Heart right ventricle (tissue), 16 donors: ENCODE measurements around the gene TENM4. TPM values are rescaled to one million over a fixed set of nuclear protein-coding genes. Genes with fewer than 3 reads are reported as not detected.

Experiments used
- ATAC-seq, 8 donors: fragments of 200-7000 bp; cut with Tn5 transposase; one replicate each; pipeline ENCODE4 v1.9.1; 2020; ENCODE audit warnings: mild to moderate bottlenecking in 8 of 8, moderate library complexity in 8 of 8, moderate number of reproducible peaks in 1 of 8
- DNase-seq, 2 donors: peaks; one replicate each; pipeline ENCODE4 v3.0.0-alpha.2; 2020
- H3K27ac ChIP-seq, 10 donors: fragments of 200-600 bp; sonication (generic) in 2 of 10; one replicate each; pipeline versions ENCODE4 v1.5.0 to v1.8.0; 2020 to 2022; ENCODE audit warnings: mild to moderate bottlenecking in 3 of 10
- H3K27me3 ChIP-seq, 7 donors: fragments of 200-600 bp; one replicate each; pipeline ENCODE4 v1.8.0; 2021 to 2022; ENCODE audit warnings: mild to moderate bottlenecking in 2 of 7
- H3K36me3 ChIP-seq, 9 donors: fragments of 200-600 bp; sonication (generic) in 1 of 9; one replicate each; pipeline versions ENCODE4 v1.5.0 to v1.8.0; 2020 to 2022; ENCODE audit warnings: mild to moderate bottlenecking in 2 of 9
- H3K4me1 ChIP-seq, 9 donors: fragments of 200-600 bp; sonication (generic) in 1 of 9; one replicate each; pipeline versions ENCODE4 v1.5.0 to v1.8.0; 2020 to 2022; ENCODE audit warnings: mild to moderate bottlenecking in 4 of 9
- H3K4me3 ChIP-seq, 10 donors: fragments of 200-600 bp; sonication (generic) in 2 of 10; one replicate each; pipeline versions ENCODE4 v1.5.0 to v1.8.0; 2020 to 2022; ENCODE audit warnings: mild to moderate bottlenecking in 7 of 10, moderate library complexity in 2 of 10
- H3K9me3 ChIP-seq, 11 donors: fragments of 200-600 bp in 10 of 11; sonication (generic) in 2 of 11; one replicate each; pipeline versions ENCODE4 v1.5.0 to v1.8.0; 2013 to 2022; ENCODE audit warnings: mild to moderate bottlenecking in 2 of 11, control low read depth in 1 of 11, moderate library complexity in 1 of 11
- CTCF ChIP-seq, 9 donors: fragments of 200-600 bp; sonication (generic) in 2 of 9; IDR thresholded peaks; one replicate each; pipeline versions ENCODE4 v1.5.0 to v1.8.0; 2021 to 2022; ENCODE audit warnings: antibody characterized with exemption in 9 of 9, mild to moderate bottlenecking in 5 of 9, moderate library complexity in 1 of 9
- WGBS, 2 donors: extraction: QIAGEN DNeasy Blood & Tissue Kit; methylation state at CpG; one replicate each; pipeline ENCODE4 v1.1.7; 2013; ENCODE audit warnings: inconsistent platforms in 1 of 2; 5-methylcytosine and 5-hydroxymethylcytosine counted together
- intact Hi-C, 10 donors: fragments of 100-400 bp; cut with DNase I; formaldehyde crosslinking; loops; one replicate each; pipeline versions ENCODE4 v1.11.1 to v1.14.2; 2022
- polyA plus RNA-seq, 2 donors: library from polyadenylated mRNA; stranded (reverse); fragments of 200-250 nt; gene quantifications; one replicate each; pipeline ENCODE4 v1.2.3, GENCODE V29; 2013
- total RNA-seq, 10 donors: library from RNA; stranded (reverse); fragmentation: NEBNext Ultra II Directional in 3 of 10; extraction: Animal tissue kit (Norgen Biotek cat#: 25700) in 3 of 10; gene quantifications; one replicate each; pipeline versions ENCODE4 v1.2.1 to v1.2.4, GENCODE V29; 2021 to 2023
- donor health status: Arrhythmogenic right ventricular cardiomyopathy.
- donor health status: ischemic (EF 13 %, LVEDD 7.1; RV severe dilation, severe dysfunction).
- donor health status: healthy with polysubstance abuse.
- donor health status: DM: no; HTN: yes; CAD: no.
- donor health status: DM: no; HTN: no; CAD: no.
- donor health status: ischemic (EF 25% LVEDD 6.9; RV normal size, moderate dysfunction).
- donor health status: ischemic (EF 25% LVEDD 5.7; RV mildly dilated, moderate dysfunction).
- donor health status: healthy.
- donor health status: DM: yes; HTN: yes; CAD: no.
- donor health status: Ischemic cardiomyopathy.
- donor health status: ischemic (EF 35%, LVEDD 5.7; RV mildly dilated, moderate dysfunction).
- donor health status: nonischemic (EF 11% LVEDD 7.7; RV severe dilation, severe dysfunction).
- donor health status: DM: yes; HTN: yes; CAD: no.
- donor health status: PGD.
- donor health status: ischemic (EF 29% LVEDD 5.4; RV normal size, mild dysfunction).
- donor health status: nonischemic (EF 23%, LVEDD 6.1; RV moderate dilation, normal function).

The TENM4 gene
- total and polyA plus RNA-seq, 12 donors: 0.10 to 3.6 (median 0.91) TPM

GRCh38 chr11:79097246-79097875 is 343.5 kb downstream of the TENM4 start:
- no peak for TF ChIP-seq CTCF (IDR thresholded peaks at IDR 0.05)
- 40 to 57% methylated on average over 8 of the region's 8 CpGs for WGBS, 2 donors
- H3K27me3 ChIP-seq: peaks cover 0 to 7% (median 0%) of the 10 kb centered on the region in 7 donors
- DNase-seq (peak in 1 of 2 donors; percentile 24), ATAC-seq (peak in 2 of 8 donors; percentile 48 to 54)
- intact Hi-C loops: no loop called here
- no peaks in the 10 kb centered on the region for H3K36me3 ChIP-seq
- H3K4me1 ChIP-seq: peaks cover 0 to 11% (median 0%) of the 10 kb centered on the region in 9 donors
- H3K27ac ChIP-seq: peak overlapping the region in 4 of 10 donors; percentile 21 to 49 (median 45)
- H3K9me3 ChIP-seq: peaks cover 0 to 23% (median 6%) of the 10 kb centered on the region in 11 donors
- H3K4me3 ChIP-seq: no peak overlapping the region

- no peak for ATAC-seq
- Histone ChIP-seq H3K9me3 (peaks cover 0 to 23% (median 6%) of the 10 kb centered on the region in 11 donors), H3K4me3 (no peak overlapping the region), H3K4me1 (peaks cover 0 to 11% (median 0%) of the 10 kb centered on the region in 9 donors), H3K27me3 (peaks cover 0 to 7% (median 0%) of the 10 kb centered on the region in 7 donors), H3K27ac (no peak overlapping the region), H3K36me3 (no peaks in the 10 kb centered on the region)
- intact Hi-C loops: no loop called here
- no peak for DNase-seq
- TF ChIP-seq CTCF (IDR thresholded peaks at IDR 0.05): no peak
- WGBS, 2 donors: 38 to 41% methylated on average over 3 of the region's 3 CpGs
Observed at GRCh38 chr11:79095424-79095823, 345.4 kb downstream of the TENM4 start.

GRCh38 chr11:79094616-79095015 is 346.2 kb downstream of the TENM4 start:
- Histone ChIP-seq H3K9me3 (peaks cover 0 to 23% (median 6%) of the 10 kb centered on the region in 11 donors), H3K27me3 (peaks cover 0 to 7% (median 0%) of the 10 kb centered on the region in 7 donors), H3K4me3 (no peak overlapping the region), H3K36me3 (no peaks in the 10 kb centered on the region), H3K27ac (no peak overlapping the region), H3K4me1 (peaks cover 0 to 11% (median 0%) of the 10 kb centered on the region in 9 donors)
- WGBS, 2 donors: 94 to 95% methylated on average over 3 of the region's 3 CpGs
- no peak for TF ChIP-seq CTCF (IDR thresholded peaks at IDR 0.05)
- ATAC-seq: no peak
- no peak for DNase-seq
- intact Hi-C loops: no loop called here

GRCh38 chr11:79092791-79093353 is 348.0 kb downstream of the TENM4 start:
- H3K36me3 ChIP-seq: no peaks in the 10 kb centered on the region
- intact Hi-C loops: no loop called here
- no peak overlapping the region for H3K4me3 ChIP-seq
- WGBS, 2 donors: 68 to 77% methylated on average over 1 of the region's 1 CpG
- peak overlapping the region in 2 of 10 donors; percentile 12 to 48 for H3K27ac ChIP-seq
- peaks cover 0 to 7% (median 0%) of the 10 kb centered on the region in 9 donors for H3K4me1 ChIP-seq
- peak in 7 of 8 donors; percentile 52 to 81 (median 67) for ATAC-seq
- peaks cover 0 to 4% (median 0%) of the 10 kb centered on the region in 7 donors for H3K27me3 ChIP-seq
- no peak for TF ChIP-seq CTCF (IDR thresholded peaks at IDR 0.05)
- DNase-seq: peak in 1 of 2 donors; percentile 52
- H3K9me3 ChIP-seq: peaks cover 0 to 23% (median 6%) of the 10 kb centered on the region in 11 donors
